Loucy (cell line): ENCODE results near the gene ITGB5.

Experiments
- H2AFZ ChIP-seq: fragments of 200-600 bp; sonication (generic); 2 replicates; pipeline ENCODE4 v1.6.0; 2016; ENCODE audit warnings: antibody characterized with exemption, mild to moderate bottlenecking, low read length, moderate library complexity
- H3F3A ChIP-seq: fragments of 200-600 bp; 2 replicates; pipeline ENCODE4 v1.6.0; 2016; ENCODE audit warnings: antibody characterized with exemption, low read depth, mild to moderate bottlenecking
- H3K27me3 ChIP-seq: fragments of 200-600 bp; sonication (generic); 2 replicates; pipeline ENCODE4 v1.6.1; 2014; ENCODE audit warnings: low read length, mild to moderate bottlenecking; ENCODE audit not compliant: insufficient read depth, poor library complexity, severe bottlenecking
- H3K36me3 ChIP-seq: fragments of 200-600 bp; sonication (generic); 2 replicates; pipeline ENCODE4 v1.6.1; 2016; ENCODE audit warnings: low read length; ENCODE audit not compliant: insufficient read depth
- H3K4me1 ChIP-seq: fragments of 200-600 bp; sonication (generic); 2 replicates; pipeline ENCODE4 v1.5.1; 2014; ENCODE audit warnings: low read length, mild to moderate bottlenecking; ENCODE audit not compliant: insufficient read depth, poor library complexity, severe bottlenecking
- H3K4me2 ChIP-seq: fragments of 200-600 bp; sonication (generic); 2 replicates; pipeline ENCODE4 v1.6.0; 2014; ENCODE audit warnings: antibody characterized with exemption, low read length, low read depth, mild to moderate bottlenecking; ENCODE audit not compliant: poor library complexity, severe bottlenecking
- H3K4me3 ChIP-seq: fragments of 200-600 bp; sonication (generic); 2 replicates; pipeline ENCODE4 v1.5.1; 2014; ENCODE audit warnings: low read length, mild to moderate bottlenecking, mixed read lengths; ENCODE audit not compliant: poor library complexity, severe bottlenecking
- H3K79me2 ChIP-seq: fragments of 200-600 bp; sonication (generic); 2 replicates; pipeline ENCODE4 v1.6.1; 2014; ENCODE audit warnings: low read length; ENCODE audit not compliant: insufficient read depth
- H3K9ac ChIP-seq: fragments of 200-600 bp; sonication (generic); 2 replicates; pipeline ENCODE4 v1.6.0; 2014; ENCODE audit warnings: mild to moderate bottlenecking, low read depth, low read length, moderate library complexity; ENCODE audit not compliant: poor library complexity, severe bottlenecking
- H3K9me2 ChIP-seq: fragments of 200-600 bp; sonication (generic); replicated peaks from 2 replicates; pipeline ENCODE4 v1.6.1; 2016; ENCODE audit warnings: low read depth, low read length, mixed read lengths
- H3K9me3 ChIP-seq: fragments of 200-600 bp; sonication (generic); 2 replicates; pipeline ENCODE4 v1.6.1; 2014; ENCODE audit warnings: mild to moderate bottlenecking, antibody characterized with exemption, low read length, low read depth; ENCODE audit not compliant: insufficient read depth
- H4K20me1 ChIP-seq: fragments of 200-600 bp; sonication (generic); 2 replicates; pipeline ENCODE4 v1.6.0; 2014; ENCODE audit warnings: antibody characterized with exemption, low read length, mild to moderate bottlenecking; ENCODE audit not compliant: insufficient read depth, poor library complexity, severe bottlenecking
- CTCF ChIP-seq: fragments of 200-600 bp; sonication (generic); conservative IDR thresholded peaks from 2 replicates; pipeline ENCODE4 v1.5.1; 2014; ENCODE audit warnings: mild to moderate bottlenecking, antibody characterized with exemption, low read length
- EZH2phosphoT487 ChIP-seq: fragments of 200-600 bp; IDR thresholded peaks from 2 replicates; pipeline ENCODE4 v1.6.1; 2018; ENCODE audit warnings: antibody characterized with exemption, mild to moderate bottlenecking, moderate library complexity, borderline replicate concordance

The ITGB5 gene

DNA sequence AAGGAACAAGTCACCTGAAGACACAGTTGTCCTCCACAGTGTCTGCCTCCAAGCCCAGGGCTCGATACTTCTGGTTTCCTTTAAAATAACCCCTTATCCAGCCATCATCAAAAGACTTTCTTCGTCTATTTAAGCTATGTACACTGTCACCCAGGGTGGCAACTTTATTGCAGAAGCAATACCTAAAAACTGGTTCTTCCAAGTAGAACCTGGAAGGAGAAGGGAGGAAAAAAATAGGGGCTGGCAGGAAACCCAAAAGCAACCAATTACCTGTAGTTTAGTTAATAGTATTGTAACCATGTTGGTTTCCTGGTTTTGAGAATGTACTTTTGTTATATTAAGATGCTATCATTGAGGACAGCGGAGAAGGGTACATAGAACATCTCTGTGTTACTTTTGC lies 33.7 kb downstream of the ITGB5 start:
- Histone ChIP-seq H2AFZ (no peak overlapping the region), H3K4me3 (no peak overlapping the region), H3K36me3 (no peaks in the 10 kb centered on the region), H3K9ac (no peak overlapping the region), H3K79me2 (no peaks in the 10 kb centered on the region), H3K9me3 (no peaks in the 10 kb centered on the region), H3F3A (no peaks in the 10 kb centered on the region), H3K9me2 (no peaks in the 10 kb centered on the region), H3K4me2 (no peak overlapping the region), H3K27me3 (no peaks in the 10 kb centered on the region), H4K20me1 (no peaks in the 10 kb centered on the region), H3K4me1 (no peaks in the 10 kb centered on the region)
- TF ChIP-seq EZH2phosphoT487 (no peak), CTCF (no peak)

GRCh38 chr3:124851905-124852304 lies 35.3 kb downstream of the ITGB5 start:
- Histone ChIP-seq H3K9me3 (no peaks in the 10 kb centered on the region), H2AFZ (no peak overlapping the region), H3K79me2 (no peaks in the 10 kb centered on the region), H3K4me3 (no peak overlapping the region), H3K9me2 (no peaks in the 10 kb centered on the region), H3K36me3 (no peaks in the 10 kb centered on the region), H3K9ac (no peak overlapping the region), H3F3A (no peaks in the 10 kb centered on the region), H3K4me2 (no peak overlapping the region), H4K20me1 (no peaks in the 10 kb centered on the region), H3K27me3 (no peaks in the 10 kb centered on the region), H3K4me1 (no peaks in the 10 kb centered on the region)
- no peak for TF ChIP-seq CTCF
- TF ChIP-seq EZH2phosphoT487 = no peak

DNA sequence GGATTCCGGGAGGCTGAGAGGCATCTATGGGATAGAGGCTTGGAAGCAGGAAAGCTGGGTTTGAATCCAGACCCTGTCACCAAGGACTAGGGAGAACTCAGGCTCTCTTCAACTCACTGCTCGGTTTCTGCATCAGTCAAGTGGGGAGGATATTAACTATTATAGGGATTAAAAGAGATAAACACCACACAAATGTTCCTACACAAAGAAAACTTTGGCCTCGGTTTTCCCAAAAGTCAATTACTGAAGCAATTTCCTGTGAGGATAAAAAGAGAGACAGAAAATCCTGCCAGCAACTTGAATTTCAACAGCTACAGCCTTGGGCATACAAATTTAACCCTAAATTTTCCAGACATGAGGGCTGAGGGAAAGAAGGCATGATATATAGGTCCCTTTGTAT lies 36.0 kb downstream of the ITGB5 start:
- no peak for TF ChIP-seq CTCF
- no peak for TF ChIP-seq EZH2phosphoT487
- no peaks in the 10 kb centered on the region for H3F3A ChIP-seq
- H3K27me3 ChIP-seq = no peaks in the 10 kb centered on the region
- no peak overlapping the region for H3K4me3 ChIP-seq
- H3K4me1 ChIP-seq = no peaks in the 10 kb centered on the region
- no peak overlapping the region for H2AFZ ChIP-seq
- no peaks in the 10 kb centered on the region for H3K9me2 ChIP-seq
- no peaks in the 10 kb centered on the region for H3K79me2 ChIP-seq
- no peak overlapping the region for H3K4me2 ChIP-seq
- no peaks in the 10 kb centered on the region for H3K9me3 ChIP-seq
- no peaks in the 10 kb centered on the region for H3K36me3 ChIP-seq
- H3K9ac ChIP-seq = no peak overlapping the region
- H4K20me1 ChIP-seq = no peaks in the 10 kb centered on the region
